ENCODE results near the gene DGKD.

GRCh38 chr2:233380995-233381637 is 26.8 kb downstream of the DGKD start:
- TF ChIP-seq FOXP2 (optimal IDR thresholded peaks at IDR 0.05; ENCODE audit: borderline replicate concordance, extremely low read depth, extremely low read length, insufficient read depth) (no peak), TAF1 (IDR thresholded peaks at IDR 0.05; ENCODE audit: borderline replicate concordance, insufficient read depth, low read length) (no peak)
